Body of pancreas (tissue), 4 donors: Measurements from ENCODE around the gene TEX2.

ENCODE experiments used
- POLR2A ChIP-seq, 3 donors: fragments of 450-650 bp; IDR thresholded peaks; one replicate each; pipeline ENCODE4 v1.6.1; 2016; ENCODE audit warnings: antibody characterized with exemption in 3 of 3, mild to moderate bottlenecking in 2 of 3
- TF ChIP-seq, protein P1 (sequence below), 7 experiments: fragments of 450-650 bp in 4 of 7; fragments of 200-600 bp in 3 of 7; sonication (generic) in 3 of 7; IDR thresholded peaks; one replicate each; pipeline ENCODE4 v1.5.1; 2016 to 2019; ENCODE audit warnings: antibody characterized with exemption in 7 of 7

DNA sequence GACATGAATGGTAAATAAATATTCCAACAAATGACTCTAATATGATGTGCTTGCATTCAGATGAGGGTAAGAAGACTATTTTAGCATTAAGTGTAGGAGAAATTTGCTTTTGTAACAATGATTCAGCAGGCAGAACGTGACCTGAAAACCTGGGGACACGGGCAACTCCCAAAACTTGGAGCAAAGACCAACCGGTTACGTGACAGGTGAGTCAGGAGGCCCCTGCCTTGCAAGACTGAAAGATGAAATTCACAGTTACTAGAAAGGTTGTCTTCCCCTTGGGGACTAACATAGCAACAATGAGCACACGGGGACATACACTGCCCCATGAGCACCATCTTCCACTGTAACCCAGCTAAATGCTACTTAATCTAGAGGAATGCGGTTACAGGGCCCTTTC lies 99.6 kb downstream of the TEX2 start:
- TF ChIP-seq, protein P1, sequence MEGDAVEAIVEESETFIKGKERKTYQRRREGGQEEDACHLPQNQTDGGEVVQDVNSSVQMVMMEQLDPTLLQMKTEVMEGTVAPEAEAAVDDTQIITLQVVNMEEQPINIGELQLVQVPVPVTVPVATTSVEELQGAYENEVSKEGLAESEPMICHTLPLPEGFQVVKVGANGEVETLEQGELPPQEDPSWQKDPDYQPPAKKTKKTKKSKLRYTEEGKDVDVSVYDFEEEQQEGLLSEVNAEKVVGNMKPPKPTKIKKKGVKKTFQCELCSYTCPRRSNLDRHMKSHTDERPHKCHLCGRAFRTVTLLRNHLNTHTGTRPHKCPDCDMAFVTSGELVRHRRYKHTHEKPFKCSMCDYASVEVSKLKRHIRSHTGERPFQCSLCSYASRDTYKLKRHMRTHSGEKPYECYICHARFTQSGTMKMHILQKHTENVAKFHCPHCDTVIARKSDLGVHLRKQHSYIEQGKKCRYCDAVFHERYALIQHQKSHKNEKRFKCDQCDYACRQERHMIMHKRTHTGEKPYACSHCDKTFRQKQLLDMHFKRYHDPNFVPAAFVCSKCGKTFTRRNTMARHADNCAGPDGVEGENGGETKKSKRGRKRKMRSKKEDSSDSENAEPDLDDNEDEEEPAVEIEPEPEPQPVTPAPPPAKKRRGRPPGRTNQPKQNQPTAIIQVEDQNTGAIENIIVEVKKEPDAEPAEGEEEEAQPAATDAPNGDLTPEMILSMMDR (IDR thresholded peaks at IDR 0.05), result no peak
- no peak for TF ChIP-seq POLR2A (IDR thresholded peaks at IDR 0.05)
